Peyer's patch (tissue), 4 donors: ENCODE results near the gene KCNQ5. TPM values are rescaled to one million over a fixed set of nuclear protein-coding genes. Genes with fewer than 3 reads are reported as not detected.

Source experiments
- DNase-seq, 3 donors: peaks; one replicate each; pipeline ENCODE4 v3.0.0-alpha.2; 2017 to 2019
- H3K27ac ChIP-seq, 4 donors: fragments of 200-600 bp; sonication (generic); one replicate each; pipeline ENCODE4 v1.5.1; 2016 to 2019
- H3K27me3 ChIP-seq, 2 donors: fragments of 200-600 bp; sonication (generic); one replicate each; pipeline ENCODE4 v1.5.1; 2019
- H3K36me3 ChIP-seq, 3 donors: fragments of 200-600 bp; sonication (generic); one replicate each; pipeline ENCODE4 v1.5.1; 2016 to 2019
- H3K4me1 ChIP-seq, 4 donors: fragments of 200-600 bp; sonication (generic); one replicate each; pipeline ENCODE4 v1.5.1; 2016 to 2019
- H3K4me3 ChIP-seq, 4 donors: fragments of 200-600 bp; sonication (generic); 1 replicate in 3 of 4; 2 replicates in 1 of 4; pipeline ENCODE4 v1.5.1; 2016 to 2019; ENCODE audit warnings: mild to moderate bottlenecking in 1 of 4
- H3K9me3 ChIP-seq, 4 donors: fragments of 200-600 bp; sonication (generic); one replicate each; pipeline ENCODE4 v1.5.1; 2016 to 2019; ENCODE audit warnings: mild to moderate bottlenecking in 1 of 4
- POLR2A ChIP-seq, 2 donors: fragments of 450-650 bp; IDR thresholded peaks; one replicate each; pipeline ENCODE4 v1.5.1; 2017; ENCODE audit warnings: antibody characterized with exemption in 2 of 2, mild to moderate bottlenecking in 2 of 2, moderate library complexity in 2 of 2
- total RNA-seq, 4 donors: library from RNA; depleted of rRNA; stranded (reverse); fragments of >200 nt; gene quantifications; one replicate each; pipeline ENCODE4 v1.1.0, GENCODE V29; 2016
- TF ChIP-seq, protein P1 (sequence below), 6 experiments: fragments of 450-650 bp in 4 of 6; fragments of 200-600 bp in 2 of 6; sonication (generic) in 1 of 6; IDR thresholded peaks; one replicate each; pipeline ENCODE4 v1.5.1; 2017 to 2019; ENCODE audit warnings: antibody characterized with exemption in 6 of 6, mild to moderate bottlenecking in 3 of 6, moderate library complexity in 1 of 6

Gene KCNQ5
- total RNA-seq, 4 donors from 2014 or later = 0.27 to 5.0 (median 0.38) TPM; not detected in 1

- H3K9me3 ChIP-seq = no peaks in the 10 kb centered on the region
- H3K36me3 ChIP-seq = no peaks in the 10 kb centered on the region
- H3K27me3 ChIP-seq = no peaks in the 10 kb centered on the region
- H3K4me3 ChIP-seq = no peak overlapping the region
- TF ChIP-seq, protein P1, sequence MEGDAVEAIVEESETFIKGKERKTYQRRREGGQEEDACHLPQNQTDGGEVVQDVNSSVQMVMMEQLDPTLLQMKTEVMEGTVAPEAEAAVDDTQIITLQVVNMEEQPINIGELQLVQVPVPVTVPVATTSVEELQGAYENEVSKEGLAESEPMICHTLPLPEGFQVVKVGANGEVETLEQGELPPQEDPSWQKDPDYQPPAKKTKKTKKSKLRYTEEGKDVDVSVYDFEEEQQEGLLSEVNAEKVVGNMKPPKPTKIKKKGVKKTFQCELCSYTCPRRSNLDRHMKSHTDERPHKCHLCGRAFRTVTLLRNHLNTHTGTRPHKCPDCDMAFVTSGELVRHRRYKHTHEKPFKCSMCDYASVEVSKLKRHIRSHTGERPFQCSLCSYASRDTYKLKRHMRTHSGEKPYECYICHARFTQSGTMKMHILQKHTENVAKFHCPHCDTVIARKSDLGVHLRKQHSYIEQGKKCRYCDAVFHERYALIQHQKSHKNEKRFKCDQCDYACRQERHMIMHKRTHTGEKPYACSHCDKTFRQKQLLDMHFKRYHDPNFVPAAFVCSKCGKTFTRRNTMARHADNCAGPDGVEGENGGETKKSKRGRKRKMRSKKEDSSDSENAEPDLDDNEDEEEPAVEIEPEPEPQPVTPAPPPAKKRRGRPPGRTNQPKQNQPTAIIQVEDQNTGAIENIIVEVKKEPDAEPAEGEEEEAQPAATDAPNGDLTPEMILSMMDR (IDR thresholded peaks at IDR 0.05) = no peak
- no peak for TF ChIP-seq POLR2A (IDR thresholded peaks at IDR 0.05)
- no peaks in the 10 kb centered on the region for H3K4me1 ChIP-seq
- DNase-seq = no peak
- H3K27ac ChIP-seq = no peak overlapping the region
Measured at GRCh38 chr6:72761761-72762160, 139.9 kb downstream of the KCNQ5 start.

DNA sequence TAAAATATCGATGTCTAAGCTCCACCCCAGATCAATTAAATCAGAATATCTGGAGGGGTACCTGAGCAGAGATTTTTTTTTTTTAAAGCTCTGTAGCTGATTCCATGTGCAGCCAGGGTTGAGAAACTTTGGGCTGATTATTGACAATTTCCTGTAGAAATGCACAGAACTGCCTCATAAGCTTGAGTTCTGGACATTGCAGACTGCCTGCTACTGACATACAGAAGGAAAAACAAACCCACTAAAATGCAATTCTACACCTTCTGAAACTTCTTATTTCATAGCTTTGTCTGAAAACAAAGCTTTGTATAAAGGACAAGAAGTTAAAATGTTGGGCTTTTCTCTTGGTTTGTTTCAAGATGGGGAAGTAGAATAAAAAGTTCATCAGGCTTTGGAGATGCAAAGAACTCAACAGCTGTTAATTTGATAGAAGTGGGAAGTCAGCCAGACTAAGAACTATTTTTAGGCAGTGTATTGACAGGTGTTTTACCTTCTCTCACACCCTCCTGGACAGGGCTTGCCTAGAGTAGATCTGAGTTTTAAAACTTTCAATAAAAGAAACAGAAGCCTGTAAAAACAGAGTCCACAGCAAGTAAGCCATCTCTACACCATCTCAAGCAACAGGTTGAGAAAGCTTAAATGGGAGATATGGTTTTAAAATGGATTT lies 147.7 kb downstream of the KCNQ5 start:
- H3K9me3 ChIP-seq = no peaks in the 10 kb centered on the region
- H3K4me3 ChIP-seq = no peak overlapping the region
- H3K27ac ChIP-seq = no peak overlapping the region
- no peak for DNase-seq
- TF ChIP-seq, protein P1 (IDR thresholded peaks at IDR 0.05) = no peak
- no peak for TF ChIP-seq POLR2A (IDR thresholded peaks at IDR 0.05)
- H3K27me3 ChIP-seq = no peaks in the 10 kb centered on the region
- no peaks in the 10 kb centered on the region for H3K36me3 ChIP-seq
- H3K4me1 ChIP-seq = no peaks in the 10 kb centered on the region

DNA sequence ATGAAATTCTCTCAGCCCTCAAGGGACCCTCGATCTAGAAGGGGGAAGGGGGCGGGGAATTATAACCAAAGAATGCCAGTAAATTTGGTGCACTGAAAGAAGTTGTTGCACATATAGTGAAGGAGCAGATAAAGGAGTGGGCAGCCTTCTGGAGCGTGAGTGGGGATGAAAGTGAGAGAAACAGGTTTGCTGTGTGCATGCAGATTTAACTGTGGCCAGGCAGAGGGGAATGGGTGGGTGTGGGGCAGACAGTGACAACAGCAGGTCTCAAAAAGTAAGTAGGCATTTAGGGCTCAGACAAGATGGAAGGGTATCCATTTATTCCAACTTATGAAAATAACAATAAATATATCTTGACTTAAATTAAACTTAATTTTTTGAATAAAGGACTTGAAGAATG lies 149.1 kb downstream of the KCNQ5 start:
- H3K36me3 ChIP-seq = no peaks in the 10 kb centered on the region

DNA sequence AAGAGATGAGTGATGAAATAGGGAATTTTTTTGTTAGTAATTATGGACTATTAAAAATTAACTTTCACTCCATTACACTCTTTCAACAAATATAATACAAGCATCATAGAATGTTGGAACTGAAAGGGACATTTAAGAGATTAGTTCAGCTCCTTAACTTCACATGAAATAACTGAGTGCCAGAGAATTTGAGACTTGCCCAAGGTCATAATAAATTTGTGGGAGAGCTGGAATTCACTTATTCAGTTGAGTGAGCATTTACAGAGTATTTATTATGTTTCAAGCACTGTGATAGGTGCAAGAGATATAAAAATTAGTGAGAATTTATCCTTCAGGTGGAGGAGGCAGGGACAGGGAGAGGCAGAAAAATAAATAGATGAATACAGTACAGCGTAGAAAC lies 154.6 kb downstream of the KCNQ5 start:
- Histone ChIP-seq H3K4me3 (no peak overlapping the region), H3K4me1 (no peaks in the 10 kb centered on the region), H3K27ac (no peak overlapping the region), H3K36me3 (no peaks in the 10 kb centered on the region), H3K9me3 (no peaks in the 10 kb centered on the region), H3K27me3 (no peaks in the 10 kb centered on the region)
- TF ChIP-seq, protein P1 (IDR thresholded peaks at IDR 0.05) = no peak
- no peak for TF ChIP-seq POLR2A (IDR thresholded peaks at IDR 0.05)
- no peak for DNase-seq

More for the DNA sequence above, 149.1 kb downstream of the KCNQ5 start:
- no peak for TF ChIP-seq POLR2A (IDR thresholded peaks at IDR 0.05)
- TF ChIP-seq, protein P1 (IDR thresholded peaks at IDR 0.05) = no peak
- DNase-seq = no peak
- no peak overlapping the region for H3K4me3 ChIP-seq
- no peaks in the 10 kb centered on the region for H3K9me3 ChIP-seq
- H3K27me3 ChIP-seq = no peaks in the 10 kb centered on the region
- H3K4me1 ChIP-seq = no peaks in the 10 kb centered on the region
- H3K27ac ChIP-seq = no peak overlapping the region

DNA sequence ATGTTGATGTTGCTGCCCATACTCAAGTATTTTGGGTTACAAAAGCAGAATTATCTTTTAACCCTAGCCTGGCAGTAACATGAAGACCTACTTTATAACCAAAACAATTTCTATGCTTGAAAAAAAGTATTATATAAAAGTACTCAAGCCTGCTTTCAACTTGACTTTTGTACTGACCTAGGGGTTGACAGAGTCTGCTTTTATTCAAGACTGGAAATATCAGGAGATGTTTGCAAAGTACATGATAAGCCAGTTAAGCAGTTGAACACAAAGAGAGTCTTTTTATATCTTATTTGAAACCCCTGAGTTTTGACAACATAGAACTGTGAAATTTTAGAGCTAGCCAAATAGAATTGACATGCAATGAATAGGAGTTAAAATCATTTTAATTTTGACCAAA lies 159.8 kb downstream of the KCNQ5 start:
- Histone ChIP-seq H3K27ac (no peak overlapping the region), H3K36me3 (no peaks in the 10 kb centered on the region), H3K9me3 (no peaks in the 10 kb centered on the region), H3K4me3 (no peak overlapping the region), H3K27me3 (no peaks in the 10 kb centered on the region), H3K4me1 (no peaks in the 10 kb centered on the region)
- TF ChIP-seq, protein P1 (IDR thresholded peaks at IDR 0.05) = no peak
- no peak for TF ChIP-seq POLR2A (IDR thresholded peaks at IDR 0.05)
- DNase-seq = no peak
